T-helper 1 cell (primary cell): ENCODE results near the gene VEGFC.
A peak's percentile ranks its signal among the peaks of the same experiment; 100 is the strongest.

Source experiments
- DNase-seq, 5 donors: peaks; one replicate each; pipeline ENCODE4 v3.0.0-alpha.2; 2012 to 2020
- total RNA-seq, 4 donors: gene quantifications; one replicate each; lab custom pipeline; 2026; lab: John Stamatoyannopoulos, UW

The VEGFC gene, protein sequence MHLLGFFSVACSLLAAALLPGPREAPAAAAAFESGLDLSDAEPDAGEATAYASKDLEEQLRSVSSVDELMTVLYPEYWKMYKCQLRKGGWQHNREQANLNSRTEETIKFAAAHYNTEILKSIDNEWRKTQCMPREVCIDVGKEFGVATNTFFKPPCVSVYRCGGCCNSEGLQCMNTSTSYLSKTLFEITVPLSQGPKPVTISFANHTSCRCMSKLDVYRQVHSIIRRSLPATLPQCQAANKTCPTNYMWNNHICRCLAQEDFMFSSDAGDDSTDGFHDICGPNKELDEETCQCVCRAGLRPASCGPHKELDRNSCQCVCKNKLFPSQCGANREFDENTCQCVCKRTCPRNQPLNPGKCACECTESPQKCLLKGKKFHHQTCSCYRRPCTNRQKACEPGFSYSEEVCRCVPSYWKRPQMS
- total RNA-seq: 0 reads per million in 4 donors

DNA sequence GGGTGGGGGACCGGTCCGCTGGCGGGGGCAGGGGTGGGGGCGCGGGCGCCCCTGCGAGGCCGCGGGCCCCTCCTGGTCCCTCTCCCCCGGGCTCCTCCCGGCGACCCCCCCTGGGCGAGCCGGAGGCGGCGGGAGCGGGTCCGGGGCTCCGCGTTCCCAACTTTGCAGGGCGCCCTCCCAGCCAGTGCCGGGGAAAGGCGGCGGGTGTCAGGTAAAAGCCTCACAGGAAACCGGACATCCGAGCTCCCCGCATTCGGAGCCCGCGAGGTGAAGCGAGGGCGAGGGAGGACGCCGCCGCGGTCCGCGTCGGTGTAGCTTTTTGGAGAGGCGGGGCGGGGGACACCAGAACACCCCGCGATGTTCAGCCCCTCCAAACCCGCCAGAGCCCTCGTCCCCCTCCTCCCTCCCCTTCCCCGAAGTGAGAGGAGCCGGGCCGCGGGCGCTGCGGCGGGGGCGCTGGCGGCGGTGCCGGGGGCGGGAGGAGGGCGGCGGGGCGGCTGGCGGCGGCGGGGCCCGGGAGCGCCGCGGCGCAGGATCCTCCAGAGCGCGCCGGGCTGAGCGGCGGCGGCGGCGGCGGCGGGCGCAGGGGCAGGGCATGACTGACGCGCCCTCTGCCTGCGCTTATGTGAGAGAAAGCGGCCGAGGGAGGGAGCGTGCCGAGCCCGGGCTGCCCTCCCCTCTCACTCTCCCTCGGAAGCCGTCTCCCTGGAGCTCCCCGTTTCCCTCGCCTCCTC lies at the start of gene VEGFC:
Gene VEGFC, minus strand, starts transcription at position 597 of the 734 bp plus-strand sequence. CDS start 611 bp downstream, outside the sequence.
- DNase-seq: peak in 2 of 5 donors; percentile 9 to 13

- no peak for DNase-seq
Observed at GRCh38 chr4:176841711-176842112, 49.0 kb upstream of the VEGFC start.

- DNase-seq: no peak
Observed at GRCh38 chr4:176840166-176840565, 47.4 kb upstream of the VEGFC start.

GRCh38 chr4:176839656-176840055 lies 46.9 kb upstream of the VEGFC start:
- DNase-seq: no peak

- no peak for DNase-seq
Observed at GRCh38 chr4:176838601-176839433, 46.1 kb upstream of the VEGFC start.

DNA sequence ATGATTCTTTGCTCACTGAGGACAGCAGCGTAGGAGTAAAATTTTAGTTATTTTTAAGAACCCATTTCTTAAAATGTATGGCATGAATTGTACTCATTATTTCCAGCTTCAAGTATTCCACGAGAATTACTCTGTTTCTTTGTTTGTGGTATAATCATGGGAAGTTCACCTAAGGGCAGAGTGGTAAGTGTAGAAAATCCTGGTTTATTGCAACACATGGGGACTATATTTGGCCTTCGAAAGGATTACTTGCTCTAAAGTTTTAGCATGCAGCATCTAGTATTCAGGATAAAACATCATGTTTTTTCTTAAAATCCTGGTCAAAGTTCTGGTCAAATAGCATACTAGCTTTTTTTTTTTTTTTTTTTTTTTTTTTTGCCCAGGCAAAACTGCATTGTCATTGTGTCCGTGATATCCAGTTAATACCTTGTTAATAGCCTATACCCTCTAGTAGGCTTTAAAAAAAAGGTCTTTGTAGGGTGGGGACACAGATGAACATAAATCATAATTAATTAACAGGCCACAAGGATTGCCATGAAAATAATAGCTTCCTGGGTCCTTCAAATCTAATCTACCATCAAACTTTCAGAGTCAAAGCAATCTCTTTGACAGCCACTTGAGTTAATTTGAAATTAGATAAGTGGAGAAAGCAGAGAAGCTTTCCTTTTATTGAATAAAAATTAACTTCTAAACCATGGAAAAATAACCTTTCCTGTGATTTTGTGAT lies 44.6 kb upstream of the VEGFC start:
- DNase-seq: no peak

GRCh38 chr4:176834531-176834930 lies 41.8 kb upstream of the VEGFC start:
- DNase-seq: no peak

DNA sequence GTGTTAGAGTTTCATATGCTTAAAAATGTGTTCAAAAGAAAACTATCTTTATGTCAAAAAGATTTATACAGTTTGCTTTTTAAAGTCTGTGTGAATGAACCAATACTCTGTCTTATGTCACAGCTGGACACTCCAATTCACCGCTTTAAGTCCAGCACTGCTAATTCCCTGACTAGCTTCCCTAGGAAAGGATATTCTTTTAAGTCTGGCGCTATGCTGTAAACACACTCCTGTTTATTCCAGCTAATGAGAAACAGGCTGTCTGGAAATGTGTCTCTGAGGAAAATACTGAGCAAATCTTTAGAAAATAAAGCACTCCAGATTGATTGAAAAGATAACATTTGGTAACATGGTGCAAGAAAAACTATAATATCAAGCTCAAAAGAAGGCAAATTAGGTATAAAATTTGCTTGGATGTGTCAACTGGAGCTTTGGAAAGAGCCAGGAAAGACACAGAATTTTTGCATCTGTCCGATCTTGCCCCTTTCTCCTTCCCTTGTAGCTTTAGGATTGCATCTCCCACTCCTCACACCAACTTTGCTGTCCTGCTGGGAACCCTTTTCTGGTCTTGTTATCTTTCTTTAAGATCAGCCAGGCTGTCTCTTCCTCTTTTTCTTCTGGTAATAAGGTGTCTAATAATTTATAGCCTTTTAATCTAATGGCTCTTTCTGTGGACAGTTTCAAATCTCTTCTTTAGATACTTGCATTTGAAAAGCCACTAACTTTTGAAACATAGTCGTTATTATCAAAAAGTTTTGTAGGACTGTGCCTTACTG lies 40.9 kb upstream of the VEGFC start:
- no peak for DNase-seq

- no peak for DNase-seq
Observed at GRCh38 chr4:176830971-176831370, 38.2 kb upstream of the VEGFC start.

DNA sequence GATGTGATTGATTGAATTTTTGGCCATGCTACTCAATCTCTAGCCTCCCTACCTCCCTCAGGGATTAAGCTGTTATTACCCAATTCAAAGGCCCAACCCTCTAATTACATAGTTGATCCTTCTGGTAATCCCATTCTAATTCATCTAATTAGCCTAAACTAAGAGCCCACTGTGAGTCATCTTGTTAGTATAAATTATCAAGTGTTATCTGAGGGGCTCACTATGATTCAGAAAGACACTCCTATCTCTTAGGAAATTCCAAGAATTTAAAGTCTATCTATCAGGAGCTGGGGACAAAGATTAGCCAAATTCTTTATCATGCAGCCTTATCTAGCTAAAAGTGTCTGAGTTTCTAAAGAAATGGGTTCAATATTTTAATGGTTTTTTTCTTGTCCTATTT lies 32.9 kb upstream of the VEGFC start:
- no peak for DNase-seq

DNA sequence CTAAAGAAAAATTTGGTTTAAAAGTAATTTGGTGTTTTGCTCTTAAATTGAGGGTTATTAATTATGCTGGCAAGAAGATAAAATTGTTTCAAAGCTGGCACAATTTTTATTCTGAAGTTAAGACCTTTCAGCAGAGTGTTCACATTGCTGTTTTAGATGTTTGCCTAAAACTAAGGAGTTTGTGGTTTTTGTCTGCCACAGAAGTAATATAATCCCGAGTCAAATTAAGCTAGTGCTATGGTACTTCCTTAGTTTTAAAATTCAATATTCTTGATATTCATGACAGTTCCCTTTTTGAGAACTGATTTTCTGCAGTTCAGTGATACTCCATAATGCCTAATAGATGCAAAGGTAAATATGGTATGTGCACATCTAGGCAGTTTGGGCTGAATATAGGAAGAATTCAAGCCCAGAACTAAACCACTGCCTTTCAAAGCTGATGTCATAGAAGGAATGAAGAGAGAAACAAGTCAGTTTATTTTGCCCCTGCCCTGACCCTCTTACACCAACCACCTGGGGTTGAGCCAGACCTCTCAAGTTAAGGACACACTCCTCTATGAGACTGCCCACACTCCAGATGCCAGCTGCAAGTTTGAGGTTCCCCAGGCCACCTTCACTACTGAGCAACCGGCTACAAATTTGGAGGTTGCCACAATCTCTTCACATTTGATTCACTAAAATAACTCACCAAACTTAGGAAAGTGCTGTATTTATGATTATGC lies 32.1 kb upstream of the VEGFC start:
- no peak for DNase-seq

DNA sequence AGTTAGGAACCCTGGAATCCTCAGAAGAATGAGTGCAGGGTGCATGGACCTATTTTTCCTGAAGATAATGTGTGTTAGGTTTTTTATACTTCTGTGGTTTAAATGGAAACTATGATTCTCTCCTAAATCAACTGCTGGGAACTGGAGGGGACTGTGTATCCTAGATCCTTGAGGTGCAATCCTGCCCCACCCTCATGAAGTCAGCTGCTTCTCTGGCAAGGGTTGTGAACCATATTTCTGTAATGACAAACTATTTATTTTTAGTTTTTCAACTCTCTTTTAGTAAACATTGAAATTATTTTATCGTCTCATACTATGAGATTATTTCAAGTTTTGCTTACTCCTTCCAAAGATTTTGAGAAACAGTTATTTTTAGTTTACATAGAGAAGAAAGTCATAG lies 25.8 kb upstream of the VEGFC start:
- no peak for DNase-seq

DNA sequence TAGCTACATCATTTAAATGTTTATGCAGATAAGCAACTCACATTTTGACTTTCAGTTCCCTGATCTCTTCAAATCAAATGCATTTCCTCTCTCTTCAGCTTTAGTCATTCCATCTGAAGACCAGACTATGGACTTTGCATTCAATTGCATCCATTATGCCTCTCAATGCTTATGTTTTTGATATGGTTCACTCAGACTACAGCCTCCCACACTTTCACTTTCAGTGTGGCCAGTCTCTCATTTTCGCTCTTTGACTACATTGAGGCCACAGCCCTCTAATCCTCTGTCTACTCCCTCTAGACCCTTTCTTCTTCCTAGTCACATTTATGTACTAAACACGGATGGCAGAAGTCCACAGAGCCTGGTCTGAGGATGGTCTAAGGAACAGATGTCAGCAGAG lies 24.5 kb upstream of the VEGFC start:
- no peak for DNase-seq

DNA sequence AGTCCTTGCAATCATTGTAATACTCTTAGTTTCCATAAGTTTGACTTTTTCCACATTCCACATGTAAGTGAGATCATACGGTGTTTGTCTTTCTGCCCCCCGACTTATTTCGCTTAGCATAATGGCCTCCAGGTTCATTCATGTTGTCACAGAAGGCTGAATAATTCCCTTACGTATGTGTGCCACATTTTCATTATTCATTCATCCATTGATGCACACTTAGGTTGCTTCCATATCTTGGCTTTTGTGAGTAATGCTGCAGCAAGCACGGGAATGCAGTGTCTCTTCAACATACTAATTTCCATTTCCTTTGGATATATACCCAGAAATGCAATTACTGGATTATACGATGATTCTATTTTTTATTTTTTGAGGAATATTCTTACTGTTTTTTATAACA lies 22.0 kb upstream of the VEGFC start:
- DNase-seq: no peak

DNA sequence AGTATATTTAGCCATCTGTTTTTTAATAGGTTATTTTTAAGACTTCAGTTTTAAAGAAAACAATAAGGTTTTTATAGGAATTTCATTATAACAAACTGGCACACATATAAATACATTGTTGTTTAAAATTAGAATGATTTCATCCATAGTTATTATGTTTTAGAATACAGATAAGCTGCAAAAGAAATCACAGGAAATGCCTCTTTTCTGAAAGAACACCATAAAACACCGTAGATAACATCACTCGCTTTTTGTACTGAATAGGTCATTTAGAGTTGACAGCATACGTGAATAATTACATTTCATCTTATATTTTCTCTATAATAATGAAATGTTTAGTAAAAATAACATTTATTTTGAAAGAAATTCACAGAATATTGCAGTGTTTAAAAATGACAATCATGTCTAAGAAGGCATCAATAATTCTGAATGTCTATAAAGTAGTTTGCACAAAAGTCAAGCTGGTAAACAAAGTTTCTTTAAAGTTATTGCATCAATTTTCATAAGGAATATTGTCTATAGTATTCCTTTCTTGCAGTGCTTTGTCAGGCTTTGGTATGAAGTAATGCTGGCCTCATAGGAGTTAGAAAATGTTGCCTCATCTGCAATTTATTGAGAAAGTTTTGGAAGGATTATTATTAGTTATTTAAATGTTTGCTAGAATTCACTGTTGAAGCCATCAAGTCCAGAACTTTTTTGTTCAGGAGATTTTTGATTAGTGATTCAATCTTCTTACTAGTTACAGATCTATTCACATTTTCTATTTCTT lies 17.9 kb upstream of the VEGFC start:
- no peak for DNase-seq

GRCh38 chr4:176806778-176807375 lies 14.2 kb upstream of the VEGFC start:
- no peak for DNase-seq

DNA sequence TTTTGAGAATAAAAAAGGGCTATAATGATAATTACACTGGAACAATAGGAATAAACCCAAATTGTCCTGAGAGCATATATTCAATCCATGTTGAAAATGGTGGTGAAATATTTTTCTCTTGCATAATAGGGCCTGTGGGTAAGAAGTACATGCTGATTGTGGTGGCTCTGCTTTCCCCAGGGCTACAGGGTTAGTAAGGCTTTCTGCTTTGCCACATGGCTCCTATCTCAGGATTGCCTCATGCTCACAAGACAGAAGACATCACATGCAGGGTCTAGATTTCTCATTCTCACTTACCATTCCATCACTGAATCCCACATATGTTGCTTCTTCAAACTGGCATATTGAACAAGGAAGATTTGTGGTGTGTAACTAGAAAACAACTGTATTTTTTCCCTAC lies 12.4 kb upstream of the VEGFC start:
- DNase-seq: no peak

- no peak for DNase-seq
Observed at GRCh38 chr4:176800891-176801534, 8.3 kb upstream of the VEGFC start.

- no peak for DNase-seq
Observed at GRCh38 chr4:176799653-176800052, 6.9 kb upstream of the VEGFC start.
